Vagina (tissue), 2 donors: ENCODE data around the gene PRIM2. TPM values are rescaled to one million over a fixed set of nuclear protein-coding genes. Genes with fewer than 3 reads are reported as not detected.
"Not testable (repeated sequence)": the region's sequence is repeated elsewhere in the genome, so short reads cannot be mapped to it uniquely, and the experiment has no call there.

ENCODE experiments used
- DNase-seq, 2 donors: peaks; one replicate each; pipeline ENCODE4 v3.0.0-alpha.2; 2017; ENCODE audit errors: extremely low spot score in 2 of 2
- H3K27ac ChIP-seq: fragments of 200-600 bp; sonication (generic); one replicate; pipeline ENCODE4 v1.5.1; 2019
- H3K27me3 ChIP-seq: fragments of 200-600 bp; sonication (generic); one replicate; pipeline ENCODE4 v1.5.1; 2019
- H3K36me3 ChIP-seq, 2 donors: fragments of 200-600 bp; sonication (generic); one replicate each; pipeline ENCODE4 v1.5.1; 2017 to 2019
- H3K4me1 ChIP-seq: fragments of 200-600 bp; sonication (generic); one replicate; pipeline ENCODE4 v1.5.1; 2019
- H3K4me3 ChIP-seq, 2 donors: fragments of 200-600 bp; sonication (generic); 1 replicate in 1 of 2; 2 replicates in 1 of 2; pipeline ENCODE4 v1.5.1; 2016 to 2019
- H3K9me3 ChIP-seq: fragments of 200-600 bp; sonication (generic); one replicate; pipeline ENCODE4 v1.5.1; 2019
- intact Hi-C: fragments of 100-400 bp; cut with DNase I; formaldehyde crosslinking; loops from one replicate; pipeline ENCODE4 v1.15.1; 2023
- total RNA-seq: library from RNA; depleted of rRNA; stranded (reverse); fragments of >200 nt; gene quantifications from one replicate; pipeline ENCODE4 v1.2.3, GENCODE V29; 2016

Gene PRIM2
- total RNA-seq, 1 donor from 2014 or later = 6.9 TPM

DNA sequence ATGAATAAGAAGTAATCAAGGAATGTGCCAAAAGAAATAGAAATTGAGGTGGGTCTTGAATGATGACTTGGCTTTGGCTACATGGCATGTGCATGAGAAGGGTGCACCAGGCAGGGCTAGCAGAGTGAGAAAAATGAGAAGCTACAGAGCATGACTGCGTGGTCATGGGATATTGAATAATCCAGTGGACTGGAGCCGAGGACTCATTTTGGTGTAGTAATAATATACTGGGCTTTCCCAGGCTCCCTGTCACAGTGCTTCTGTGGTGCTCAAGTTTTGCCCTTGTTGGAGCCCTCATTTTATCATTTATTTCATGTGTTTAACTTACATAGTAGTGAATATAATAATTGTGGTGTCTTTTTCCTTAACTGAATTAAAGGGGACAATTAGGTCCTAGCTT lies 217.7 kb downstream of the PRIM2 start:
- intact Hi-C loops, H3K36me3 ChIP-seq, H3K27me3 ChIP-seq, H3K4me1 ChIP-seq, DNase-seq, H3K4me3 ChIP-seq, H3K9me3 ChIP-seq, H3K27ac ChIP-seq: not testable (repeated sequence)

DNA sequence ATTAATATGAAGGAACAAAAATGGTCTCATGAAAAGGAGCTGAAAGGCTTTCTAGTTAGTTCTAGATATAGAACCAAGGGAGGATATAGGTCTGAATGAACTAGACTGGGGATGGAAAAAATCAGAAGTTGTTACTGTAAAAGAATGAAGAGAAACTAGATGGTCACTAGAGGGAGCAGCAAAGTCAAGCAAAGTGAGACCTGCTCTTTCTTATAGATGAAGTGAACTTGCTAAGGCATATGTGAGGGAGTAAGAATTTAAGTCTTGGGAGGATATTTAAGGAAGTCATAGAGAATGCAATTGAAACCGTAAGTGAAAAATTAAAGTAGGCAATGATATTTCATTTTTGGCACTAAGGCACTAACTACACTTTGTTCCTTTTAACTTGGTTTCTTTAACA lies 218.6 kb downstream of the PRIM2 start:
- H3K36me3 ChIP-seq, H3K27ac ChIP-seq, H3K27me3 ChIP-seq, H3K4me3 ChIP-seq, intact Hi-C loops, DNase-seq, H3K4me1 ChIP-seq, H3K9me3 ChIP-seq: not testable (repeated sequence)

DNA sequence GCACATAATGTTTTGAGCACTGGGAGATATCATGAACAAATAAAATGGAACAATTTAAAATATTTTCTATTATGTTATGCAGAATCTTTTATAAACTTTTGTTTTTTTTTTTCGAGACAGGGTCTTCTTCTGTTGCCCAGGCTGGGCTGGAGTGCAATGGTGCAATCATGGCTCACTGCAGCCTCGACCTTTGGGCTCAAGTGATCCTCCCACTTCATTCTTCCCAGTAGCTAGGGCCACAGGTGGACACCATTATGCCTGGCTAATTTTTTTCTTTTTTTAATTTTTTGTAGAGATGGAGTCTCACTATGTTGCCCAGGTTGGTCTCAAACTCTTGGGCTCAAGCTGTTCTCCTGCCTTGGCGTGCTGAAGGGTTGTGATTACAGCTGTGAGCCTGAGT lies 220.5 kb downstream of the PRIM2 start:
- H3K36me3 ChIP-seq, H3K4me3 ChIP-seq, intact Hi-C loops, H3K9me3 ChIP-seq, H3K4me1 ChIP-seq, DNase-seq, H3K27me3 ChIP-seq, H3K27ac ChIP-seq: not testable (repeated sequence)

DNA sequence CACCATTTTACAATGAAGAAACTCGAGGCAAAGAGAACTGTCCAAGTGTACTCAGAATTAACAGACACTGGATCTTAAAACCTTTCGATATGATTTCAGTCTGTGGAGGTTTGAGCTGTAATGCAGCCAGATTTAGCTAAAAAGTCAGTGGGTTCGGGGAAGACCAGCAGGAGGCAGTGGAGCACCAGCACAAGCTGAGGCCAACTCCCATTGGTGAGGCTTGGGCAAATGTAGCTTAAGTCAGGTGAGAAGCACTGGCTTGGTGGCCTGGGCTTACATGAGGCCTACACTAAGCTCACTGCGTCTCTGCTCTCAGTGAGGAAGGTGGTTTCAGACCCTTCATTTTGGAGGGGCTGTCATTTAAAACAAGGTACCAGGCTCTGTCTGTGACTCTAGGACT lies 234.5 kb downstream of the PRIM2 start:
- intact Hi-C loops, H3K27me3 ChIP-seq: not testable (repeated sequence)

DNA sequence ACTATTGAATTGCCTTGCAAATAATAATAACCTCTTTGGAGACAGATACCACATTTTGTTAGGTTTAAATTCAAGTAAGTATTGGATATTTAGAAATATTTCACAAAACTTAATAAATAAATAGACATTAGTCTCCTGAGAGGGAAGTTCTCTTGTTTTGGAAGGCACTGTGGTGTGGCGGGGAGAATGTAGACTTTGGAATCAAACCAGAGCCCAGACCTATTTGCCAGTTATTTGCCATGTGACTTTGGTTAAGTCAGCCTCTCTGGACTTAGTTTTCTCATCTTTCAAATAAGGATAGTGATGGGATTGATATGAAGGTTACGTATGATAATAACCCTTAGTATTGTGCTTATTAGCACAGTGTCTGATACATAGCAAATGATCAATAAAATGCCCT lies 240.4 kb downstream of the PRIM2 start:
- H3K27me3 ChIP-seq, H3K27ac ChIP-seq, H3K36me3 ChIP-seq, H3K4me3 ChIP-seq, H3K4me1 ChIP-seq, intact Hi-C loops, DNase-seq, H3K9me3 ChIP-seq: not testable (repeated sequence)

More for the DNA sequence above, 234.5 kb downstream of the PRIM2 start:
- not testable (repeated sequence) for H3K9me3 ChIP-seq, DNase-seq, H3K4me1 ChIP-seq, H3K4me3 ChIP-seq, H3K27ac ChIP-seq, H3K36me3 ChIP-seq

DNA sequence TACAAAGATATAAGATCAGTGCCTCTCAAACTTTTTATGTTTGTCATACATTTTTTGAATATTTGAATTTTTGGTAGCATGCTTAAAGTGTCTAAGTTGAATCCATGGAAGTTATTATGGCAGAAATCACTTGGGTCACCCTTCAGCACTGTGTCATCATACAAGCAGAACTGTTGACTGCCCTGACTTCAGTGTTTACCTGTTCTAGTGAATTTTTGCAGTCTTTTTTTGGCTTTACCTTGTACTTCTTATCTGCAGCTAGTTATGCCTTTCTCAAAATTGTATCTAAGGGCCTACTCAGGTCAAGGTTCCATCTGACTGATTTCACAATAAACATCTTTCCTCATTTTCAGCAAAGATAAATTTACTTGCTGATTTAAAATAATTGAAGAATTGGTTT lies 241.7 kb downstream of the PRIM2 start:
- DNase-seq, H3K4me3 ChIP-seq, intact Hi-C loops, H3K4me1 ChIP-seq, H3K9me3 ChIP-seq, H3K36me3 ChIP-seq, H3K27me3 ChIP-seq, H3K27ac ChIP-seq: not testable (repeated sequence)

DNA sequence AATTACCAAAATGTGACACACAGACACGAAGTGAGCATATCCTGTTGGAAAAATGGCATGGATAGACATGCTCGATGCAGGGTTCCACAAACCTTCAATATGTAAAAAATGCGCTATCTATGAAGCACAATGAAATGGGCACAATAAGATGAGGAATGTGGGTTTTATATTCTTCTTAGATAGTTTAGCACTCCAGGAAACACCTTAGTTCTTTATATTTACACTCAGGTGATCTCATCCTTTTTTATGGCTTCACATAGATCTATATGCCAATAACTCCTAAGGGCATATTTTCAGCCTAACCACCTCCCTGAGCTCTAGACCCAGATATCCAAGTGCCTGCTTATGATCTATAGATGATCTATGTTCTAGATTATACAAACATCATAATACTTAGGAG lies 244.8 kb downstream of the PRIM2 start:
- intact Hi-C loops, H3K36me3 ChIP-seq, H3K27ac ChIP-seq, H3K4me1 ChIP-seq, H3K9me3 ChIP-seq, DNase-seq, H3K27me3 ChIP-seq, H3K4me3 ChIP-seq: not testable (repeated sequence)

DNA sequence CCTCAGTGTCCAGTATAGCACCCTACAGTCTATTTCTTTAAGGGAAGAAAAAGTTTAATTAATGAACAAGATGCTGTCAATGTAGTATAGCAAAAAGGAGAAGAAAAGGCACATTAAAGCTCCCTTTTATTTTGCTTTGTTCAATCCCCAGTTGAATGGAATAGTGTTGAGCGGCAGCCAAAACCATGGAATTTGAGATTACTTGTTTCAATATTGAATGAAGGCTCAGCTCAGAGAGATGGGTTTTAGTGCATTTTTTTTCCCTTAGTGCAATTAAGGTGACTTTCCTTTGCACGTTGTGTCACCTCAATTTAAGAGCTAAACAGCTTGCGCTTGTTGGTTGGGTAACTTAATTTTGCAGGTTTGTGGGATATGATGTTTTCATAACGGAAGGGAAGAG lies 254.7 kb downstream of the PRIM2 start:
- H3K27me3 ChIP-seq, intact Hi-C loops, H3K27ac ChIP-seq, DNase-seq, H3K4me3 ChIP-seq, H3K4me1 ChIP-seq, H3K36me3 ChIP-seq, H3K9me3 ChIP-seq: not testable (repeated sequence)

DNA sequence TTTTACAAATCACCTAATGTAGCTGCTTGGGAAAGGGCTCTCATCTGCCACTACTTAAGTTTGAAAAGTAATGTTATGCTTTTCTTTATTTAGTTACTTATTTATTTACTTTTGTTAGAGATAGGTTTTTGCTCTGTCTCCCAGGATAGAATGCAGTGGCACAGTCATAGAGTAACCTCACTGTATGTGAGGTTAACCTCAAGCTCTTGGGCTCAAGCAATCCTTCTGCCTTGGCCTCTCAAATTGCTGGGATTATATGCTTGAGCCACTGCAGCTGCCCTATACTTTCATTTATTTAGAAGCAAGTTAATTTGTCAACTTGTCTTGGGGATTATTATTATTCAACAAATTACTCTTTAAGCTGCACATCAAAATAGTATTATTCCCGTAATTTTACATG lies 255.4 kb downstream of the PRIM2 start:
- H3K4me3 ChIP-seq, intact Hi-C loops, H3K36me3 ChIP-seq, DNase-seq, H3K27me3 ChIP-seq, H3K27ac ChIP-seq, H3K4me1 ChIP-seq, H3K9me3 ChIP-seq: not testable (repeated sequence)

DNA sequence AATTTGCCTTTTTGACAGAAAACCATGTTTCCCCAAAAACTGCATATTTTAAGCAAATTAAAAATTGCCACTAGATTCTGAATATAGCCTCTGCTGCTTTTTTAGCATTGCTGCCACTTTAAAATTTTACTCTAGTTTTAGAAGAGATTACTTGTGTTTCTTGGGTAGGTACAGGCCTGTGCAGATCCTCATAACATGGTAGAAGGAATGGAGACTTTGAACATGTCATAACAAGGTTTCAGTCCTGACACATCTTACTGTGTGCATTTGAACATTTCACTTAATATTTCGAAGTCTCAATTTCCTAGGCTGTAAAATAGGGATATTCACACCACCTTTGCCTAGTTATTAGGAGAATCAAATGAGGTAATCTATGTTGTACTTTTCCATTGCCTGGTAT lies 259.6 kb downstream of the PRIM2 start:
- H3K4me3 ChIP-seq, DNase-seq, H3K27ac ChIP-seq, intact Hi-C loops, H3K36me3 ChIP-seq, H3K9me3 ChIP-seq, H3K4me1 ChIP-seq, H3K27me3 ChIP-seq: not testable (repeated sequence)

DNA sequence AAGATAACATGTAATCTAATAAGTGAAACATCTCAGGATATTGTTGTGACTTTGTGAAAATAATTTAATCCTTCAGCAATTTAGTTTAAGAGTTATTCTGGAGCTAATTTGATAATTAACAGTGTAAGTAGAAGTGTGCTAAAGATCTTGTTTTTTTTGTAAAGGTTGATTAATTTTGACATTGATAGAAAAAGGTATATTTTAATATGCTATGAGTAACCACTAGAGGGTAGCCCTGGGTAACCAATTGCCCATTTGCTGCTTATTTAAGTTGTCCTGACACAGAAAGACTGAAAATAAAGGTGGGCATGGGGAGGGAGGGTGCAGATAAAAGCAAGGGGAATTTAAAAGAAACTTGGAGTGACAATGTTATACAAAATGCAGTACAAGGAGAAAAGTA lies 262.1 kb downstream of the PRIM2 start:
- H3K9me3 ChIP-seq, H3K4me3 ChIP-seq, intact Hi-C loops, DNase-seq, H3K36me3 ChIP-seq, H3K27me3 ChIP-seq, H3K4me1 ChIP-seq, H3K27ac ChIP-seq: not testable (repeated sequence)

DNA sequence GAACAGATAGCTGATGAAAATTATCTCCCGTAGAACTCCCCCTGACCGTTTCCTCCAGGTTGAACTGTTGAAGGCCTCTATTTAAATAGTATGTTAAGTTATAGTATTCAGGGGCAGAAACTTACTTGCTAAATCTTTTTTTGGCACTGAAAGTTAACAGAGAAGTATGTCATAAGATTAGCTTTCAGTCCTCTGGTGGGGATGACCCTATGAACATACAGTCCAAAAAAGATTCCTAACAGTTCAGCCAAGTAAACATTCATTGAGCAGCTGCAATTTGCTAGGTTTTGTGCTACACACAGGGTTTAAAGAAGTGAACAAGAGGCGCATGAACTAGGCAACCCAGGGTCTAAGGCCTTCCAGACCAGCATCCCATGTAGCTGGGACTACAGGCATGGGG lies 264.2 kb downstream of the PRIM2 start:
- H3K27ac ChIP-seq, H3K4me1 ChIP-seq, H3K9me3 ChIP-seq, DNase-seq, H3K36me3 ChIP-seq, H3K27me3 ChIP-seq, H3K4me3 ChIP-seq, intact Hi-C loops: not testable (repeated sequence)

DNA sequence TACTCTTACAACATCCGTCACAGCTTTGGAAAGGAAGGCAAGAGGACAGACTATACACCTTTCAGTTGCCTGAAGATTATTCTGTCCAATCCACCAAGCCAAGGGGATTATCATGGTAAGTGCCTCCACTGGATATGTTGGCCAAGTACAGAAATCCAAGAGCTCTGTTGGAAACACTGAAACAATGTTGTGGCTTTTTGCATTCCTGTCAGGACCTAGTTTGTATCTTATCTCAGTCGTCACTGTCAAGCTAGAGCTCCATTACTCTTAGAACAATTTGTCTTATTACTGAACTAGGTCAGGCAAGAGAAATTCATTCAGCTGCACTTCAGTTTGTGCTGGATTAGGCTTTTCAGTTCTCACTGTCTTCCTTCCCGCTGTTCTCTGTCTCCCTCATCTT lies 283.7 kb downstream of the PRIM2 start:
- H3K4me1 ChIP-seq, H3K27me3 ChIP-seq, H3K36me3 ChIP-seq, intact Hi-C loops, H3K27ac ChIP-seq, H3K4me3 ChIP-seq, H3K9me3 ChIP-seq, DNase-seq: not testable (repeated sequence)

DNA sequence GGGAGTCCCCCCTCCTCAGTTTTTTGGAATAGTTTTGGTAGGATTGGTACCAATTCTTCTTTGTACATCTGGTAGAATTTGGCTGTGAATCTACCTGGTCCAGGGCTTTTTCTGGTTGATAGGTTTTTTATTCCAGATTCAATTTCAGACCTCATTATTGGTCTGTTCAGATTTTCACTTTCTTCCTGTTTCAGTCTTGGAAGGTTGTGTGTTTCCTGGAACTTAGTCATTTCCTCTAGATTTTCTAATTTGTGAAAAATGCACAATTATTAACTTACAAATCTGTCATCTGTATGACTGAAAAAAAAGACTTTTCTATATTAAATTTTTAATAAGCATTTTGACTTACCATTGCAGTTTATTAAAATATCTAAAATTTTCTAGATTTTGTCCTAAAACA lies 287.9 kb downstream of the PRIM2 start:
- H3K9me3 ChIP-seq, DNase-seq, intact Hi-C loops, H3K36me3 ChIP-seq, H3K27me3 ChIP-seq, H3K4me3 ChIP-seq, H3K4me1 ChIP-seq, H3K27ac ChIP-seq: not testable (repeated sequence)

DNA sequence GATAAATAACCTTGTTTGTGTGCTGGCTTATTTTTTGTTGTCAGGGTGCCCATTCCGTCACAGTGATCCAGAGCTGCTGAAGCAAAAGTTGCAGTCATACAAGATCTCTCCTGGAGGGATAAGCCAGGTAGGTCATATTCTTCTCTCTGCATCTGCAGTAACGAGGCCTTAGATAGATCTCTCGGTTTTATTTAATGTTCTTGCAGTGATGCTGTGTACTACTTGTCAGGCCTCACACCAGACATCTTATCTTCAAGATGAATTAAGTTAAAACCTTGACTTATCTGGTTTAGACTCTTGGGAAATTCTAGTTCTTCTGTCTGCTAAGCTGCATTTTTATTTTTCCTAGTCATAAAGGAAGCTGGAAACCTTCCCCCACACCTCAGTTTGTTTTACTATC lies 288.9 kb downstream of the PRIM2 start:
- DNase-seq, H3K4me3 ChIP-seq, H3K27me3 ChIP-seq, H3K9me3 ChIP-seq, H3K27ac ChIP-seq, intact Hi-C loops, H3K4me1 ChIP-seq, H3K36me3 ChIP-seq: not testable (repeated sequence)
